ENCODE data around the gene RINL.
"Not testable (repeated sequence)": the region's sequence is repeated elsewhere in the genome, so short reads cannot be mapped to it uniquely, and the experiment has no call there.

RINL gene

GRCh38 chr19:38904581-38905539 lies 26.8 kb upstream of the RINL start:
- DNase-seq: no peak

GRCh38 chr19:38901683-38902082 lies 23.6 kb upstream of the RINL start:
- DNase-seq: no peak

- DNase-seq: no peak
Observed at GRCh38 chr19:38900743-38901190, 22.7 kb upstream of the RINL start.

GRCh38 chr19:38900202-38900629 lies 22.1 kb upstream of the RINL start:
- DNase-seq: peak; percentile 56

- peak; percentile 100 for DNase-seq
Observed at GRCh38 chr19:38899447-38900201, 21.5 kb upstream of the RINL start, which contains the start of the genes NFKBIB and SIRT2. Gene NFKBIB (plus strand): TSS chr19:38899969. CDS start chr19:38900033, 64 bp downstream. Gene SIRT2 (minus strand): TSS chr19:38899618. CDS start chr19:38899521, 97 bp downstream.

- no peak for DNase-seq
Observed at GRCh38 chr19:38898788-38899446, 20.8 kb upstream of the RINL start.

- no peak for DNase-seq
Observed at GRCh38 chr19:38894968-38895367, 16.9 kb upstream of the RINL start.

GRCh38 chr19:38893341-38893771 lies 15.3 kb upstream of the RINL start:
- DNase-seq: no peak

- no peak for DNase-seq
Observed at GRCh38 chr19:38892841-38893240, 14.8 kb upstream of the RINL start.

- no peak for DNase-seq
Observed at GRCh38 chr19:38891771-38892170, 13.7 kb upstream of the RINL start.

GRCh38 chr19:38890686-38891085 lies 12.6 kb upstream of the RINL start:
- no peak for DNase-seq

- DNase-seq: no peak
Observed at GRCh38 chr19:38889803-38890202, 11.7 kb upstream of the RINL start.

GRCh38 chr19:38888876-38889275 lies 10.8 kb upstream of the RINL start:
- DNase-seq: no peak

- not testable (repeated sequence) for DNase-seq
Observed at GRCh38 chr19:38884691-38885090, 6.6 kb upstream of the RINL start.

GRCh38 chr19:38883286-38883685 lies 5.2 kb upstream of the RINL start:
- DNase-seq: no peak

- no peak for DNase-seq
Observed at GRCh38 chr19:38880882-38881609, 3.0 kb upstream of the RINL start.

- DNase-seq: no peak
Observed at GRCh38 chr19:38880076-38880881, 2.2 kb upstream of the RINL start.

- DNase-seq: no peak
Observed at GRCh38 chr19:38879400-38879751, 1.3 kb upstream of the RINL start.

- DNase-seq: no peak
Observed at GRCh38 chr19:38878575-38879399, 712 bp upstream of the RINL start.

- no peak for DNase-seq
Observed at GRCh38 chr19:38875656-38876395, 2.2 kb downstream of the RINL start.

All from NCI-H1105 (cell line).